HG03095 (cell line): ENCODE results near the gene TP53.
"Not testable (repeated sequence)": the region's sequence is repeated elsewhere in the genome, so short reads cannot be mapped to it uniquely, and the experiment has no call there.

ENCODE experiments used
- ATAC-seq: cut with Tn5 transposase; IDR thresholded peaks from one replicate; pipeline ENCODE4 v1.9.1; 2021; ENCODE audit warnings: moderate library complexity; ENCODE audit not compliant: unreplicated experiment

TP53 gene

DNA sequence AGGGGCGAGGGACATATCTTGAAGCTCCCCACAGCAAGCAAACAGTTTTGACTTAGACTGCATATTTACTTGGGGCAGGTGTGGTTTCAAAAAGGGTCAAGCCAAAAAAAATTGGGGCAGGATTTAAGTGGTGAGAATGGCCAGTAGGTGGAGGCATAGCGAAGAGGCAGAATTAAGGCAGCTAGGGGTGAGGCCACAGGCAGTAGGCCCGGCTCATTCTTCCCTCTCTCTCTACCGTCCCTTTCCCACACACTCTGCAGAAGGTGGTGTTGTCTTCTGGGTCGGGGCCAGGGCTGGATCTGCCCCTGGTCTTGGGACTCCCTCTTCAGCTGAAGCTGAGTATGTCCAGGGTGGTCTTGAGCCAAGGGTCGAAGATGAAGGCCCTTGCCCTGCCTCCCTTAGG lies 54.8 kb downstream of the TP53 start:
- no peak for ATAC-seq

DNA sequence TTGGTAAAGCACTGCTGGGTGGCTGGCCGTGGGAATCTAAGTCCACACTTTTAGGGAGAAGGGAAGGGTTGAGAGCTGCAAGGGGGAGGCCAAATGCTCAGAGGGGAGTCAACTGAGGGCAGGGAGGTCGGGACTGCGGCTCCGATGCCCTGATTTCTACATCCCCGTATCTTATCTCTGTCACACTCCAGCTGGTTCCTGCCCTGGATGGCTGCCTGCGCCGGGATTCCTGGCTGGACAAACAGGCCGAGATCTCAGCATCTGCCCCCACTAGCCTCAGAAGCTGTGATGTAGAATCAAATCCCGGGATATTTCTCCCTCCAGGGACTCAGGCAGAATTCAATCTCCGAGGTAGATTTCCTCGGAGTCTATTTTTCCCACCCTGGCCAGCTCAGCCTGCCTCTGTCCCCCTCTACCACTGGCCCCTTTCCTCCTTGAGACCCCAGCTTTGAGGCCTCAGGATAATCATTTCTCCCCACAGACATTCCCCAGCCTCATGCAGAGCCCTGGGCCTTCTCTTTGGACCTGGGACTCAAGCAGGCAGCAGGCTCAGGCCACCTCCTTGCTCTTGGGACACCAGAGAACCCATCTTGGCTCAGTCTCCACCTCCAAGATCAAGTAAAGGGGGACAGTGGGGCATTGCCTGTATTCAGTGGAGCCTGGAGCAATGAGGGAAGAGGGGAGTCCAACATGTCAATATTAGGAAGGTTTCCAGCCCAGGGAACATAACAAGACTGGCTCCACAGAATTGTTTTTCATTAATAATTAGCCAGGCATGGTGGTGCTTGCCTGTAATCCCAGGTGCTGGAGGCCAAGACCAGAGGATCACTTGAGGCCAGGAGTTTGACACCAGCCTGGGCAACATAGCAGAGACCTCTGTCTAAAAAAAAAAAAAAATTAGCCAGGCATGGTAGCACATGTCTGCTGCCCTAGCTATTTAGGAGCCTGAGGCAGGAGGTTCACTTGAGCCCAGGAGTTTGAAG lies 55.6 kb downstream of the TP53 start:
- no peak for ATAC-seq

DNA sequence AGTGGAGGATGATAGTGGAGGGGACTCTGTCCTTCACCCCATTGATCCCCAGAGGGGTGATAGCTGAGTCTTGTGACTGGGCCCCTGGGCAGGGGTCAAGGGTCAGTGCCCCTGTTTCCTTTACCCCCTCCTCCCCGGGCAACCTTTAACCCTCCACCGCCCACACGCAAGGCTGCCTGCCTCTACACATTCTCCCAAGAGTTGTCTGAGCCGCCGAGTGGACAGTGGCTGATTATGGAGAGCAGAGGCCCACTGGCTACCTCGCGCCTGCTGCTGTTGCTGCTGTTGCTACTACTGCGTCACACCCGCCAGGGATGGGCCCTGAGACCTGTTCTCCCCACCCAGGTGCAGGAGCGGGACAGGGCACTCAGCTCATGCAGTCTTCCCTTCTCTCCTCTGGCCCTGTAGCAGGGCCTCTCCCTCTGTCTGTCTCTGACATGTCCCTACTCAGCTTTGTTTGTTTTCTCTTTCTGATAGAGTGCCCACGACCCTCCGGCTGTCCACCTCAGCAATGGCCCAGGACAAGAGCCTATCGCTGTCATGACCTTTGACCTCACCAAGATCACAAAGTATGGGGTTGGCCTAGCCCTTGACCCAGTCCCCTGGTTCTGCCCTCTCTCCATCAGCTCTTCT lies 57.2 kb downstream of the TP53 start, which contains the start of gene SHBG:
Gene SHBG, plus strand, starts transcription at position 197 of the 633 bp plus-strand sequence. Its CDS starts 38 bp downstream, at position 235.
- no peak for ATAC-seq

DNA sequence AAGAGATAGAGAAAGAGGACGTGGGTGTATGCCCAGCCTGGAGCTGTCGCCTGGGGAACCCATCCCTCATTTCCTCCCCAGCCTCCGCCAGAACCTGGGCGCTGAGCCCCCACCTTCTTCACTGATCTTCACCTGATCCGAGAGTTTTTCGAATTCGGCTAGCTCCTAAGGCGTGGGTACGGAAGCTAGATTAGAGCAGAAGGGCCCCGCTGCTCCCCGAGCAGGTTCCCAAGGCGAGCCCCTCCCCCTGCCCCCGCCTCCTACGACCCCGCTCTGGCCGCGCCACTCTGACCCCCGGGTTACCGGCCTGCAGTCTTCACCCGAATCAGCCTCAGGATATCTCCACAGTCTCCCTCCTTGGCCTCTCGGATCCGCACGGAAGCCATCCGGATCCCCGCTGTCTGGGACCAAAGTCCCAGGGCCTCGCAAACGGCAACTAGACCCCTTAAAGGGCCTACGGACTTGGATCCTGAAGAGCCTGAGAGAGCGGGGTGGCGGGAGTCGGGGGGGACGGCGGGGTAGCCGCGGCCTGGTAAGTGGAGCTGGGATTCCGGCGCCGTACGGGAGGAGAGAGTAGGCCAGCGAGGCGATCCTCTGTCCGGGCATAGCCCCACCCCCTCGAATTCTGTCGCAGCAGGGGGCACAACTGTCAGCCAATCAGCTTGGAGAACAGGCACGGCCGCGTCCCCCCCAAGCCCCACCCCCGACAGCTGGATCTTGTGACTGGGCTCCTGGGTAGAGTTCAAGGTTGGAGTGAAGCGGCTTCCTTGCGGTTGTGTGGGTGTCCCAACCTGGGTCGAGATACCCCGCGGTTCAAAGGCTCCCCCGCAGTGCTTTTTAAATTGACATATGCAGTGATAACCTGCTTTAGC lies 59.8 kb downstream of the TP53 start, which contains the start of gene SAT2:
Gene SAT2, minus strand, starts transcription at position 572 of the 872 bp plus-strand sequence. Its CDS starts 186 bp downstream, at position 386.
- ATAC-seq = peak; percentile 62

DNA sequence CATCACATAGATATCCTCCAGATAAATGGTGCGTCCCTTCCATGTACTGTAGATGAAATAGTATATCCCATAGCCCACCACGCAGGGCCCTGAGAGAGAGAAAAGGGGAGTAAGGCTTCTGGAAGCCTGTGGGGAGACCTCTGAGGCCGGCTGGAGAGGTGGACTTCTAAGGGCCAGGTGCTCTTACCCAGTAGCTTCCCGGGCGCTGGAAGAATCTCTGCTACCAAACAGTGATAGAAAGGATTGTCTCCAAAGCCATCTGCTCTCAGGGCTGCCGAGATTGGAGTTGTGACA lies 60.4 kb downstream of the TP53 start:
- no peak for ATAC-seq

DNA sequence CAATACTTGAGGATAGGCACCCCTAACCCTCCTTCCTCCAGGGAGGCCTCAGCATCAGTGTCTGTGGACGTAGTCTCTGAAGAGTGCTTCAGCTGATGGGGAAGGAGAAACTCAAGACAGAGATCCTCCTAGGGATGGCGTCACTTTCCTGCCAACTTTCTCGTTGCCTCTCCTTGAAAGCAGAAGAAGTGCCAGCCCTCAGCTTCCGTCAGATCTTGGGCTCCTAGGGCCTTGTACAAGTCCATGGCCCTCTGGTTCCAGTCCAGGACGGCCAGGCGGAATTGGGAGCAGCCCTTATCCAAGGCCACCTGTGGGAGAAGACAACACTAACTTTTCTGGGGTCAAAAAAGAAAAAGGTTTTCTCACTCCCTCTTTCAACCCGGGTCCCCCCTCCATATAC lies 61.0 kb downstream of the TP53 start:
- ATAC-seq = no peak

DNA sequence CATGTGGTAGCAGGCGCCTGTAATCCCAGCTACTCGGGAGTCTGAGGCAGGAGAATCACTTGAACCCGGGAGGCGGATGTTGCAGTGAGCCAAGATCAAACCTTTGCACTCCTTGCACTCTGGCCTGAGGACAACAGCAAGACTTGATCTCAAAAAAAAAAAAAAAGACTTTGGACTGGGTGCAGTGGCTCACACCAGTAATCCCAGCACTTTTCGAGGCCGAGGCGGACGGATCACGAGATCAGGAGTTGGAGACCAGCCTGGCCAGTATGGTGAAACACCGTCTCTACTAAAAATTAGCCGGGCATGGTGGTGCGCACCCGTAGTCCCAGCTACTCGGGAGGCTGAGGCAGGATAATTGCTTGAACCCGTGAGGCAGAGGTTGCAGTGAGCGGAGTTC lies 61.5 kb downstream of the TP53 start:
- not testable (repeated sequence) for ATAC-seq

DNA sequence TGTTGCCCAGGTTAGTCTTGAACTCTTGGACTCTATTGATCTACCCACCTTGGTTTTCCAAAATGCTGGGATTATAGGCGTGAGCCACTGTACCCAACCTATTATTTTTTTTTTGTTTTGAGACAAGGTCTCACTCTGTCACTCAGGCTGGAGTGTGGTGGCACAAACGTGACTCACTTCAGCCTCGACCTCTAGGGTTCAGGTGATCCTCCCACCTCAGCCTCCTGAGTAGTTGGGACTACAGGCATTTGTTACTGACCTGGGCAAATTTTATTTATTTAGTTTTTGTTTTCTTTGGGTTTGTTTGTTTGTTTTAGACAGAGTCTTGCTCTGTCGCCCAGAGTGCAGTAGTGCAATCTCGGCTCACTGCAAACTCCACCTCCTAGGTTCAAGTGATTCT lies 63.6 kb downstream of the TP53 start:
- ATAC-seq = no peak

DNA sequence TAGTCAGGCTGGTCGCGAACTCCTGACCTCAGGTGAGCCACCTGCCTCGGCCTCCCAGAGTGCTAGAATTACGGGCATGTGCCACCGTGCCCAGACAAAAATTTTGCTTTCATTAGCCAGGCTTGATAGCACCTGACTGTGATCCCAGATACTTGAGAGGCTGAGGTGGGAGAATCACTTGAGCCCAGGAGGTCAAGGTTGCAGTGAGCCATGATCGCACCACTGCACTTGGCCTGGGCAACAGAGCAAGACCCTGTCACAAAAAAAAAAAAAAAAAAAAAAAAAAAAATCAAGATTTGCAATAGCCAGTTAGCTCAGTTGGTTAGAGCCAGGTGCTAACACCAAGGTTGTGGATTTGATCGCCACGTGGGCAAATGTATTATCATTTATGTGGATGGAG lies 66.5 kb downstream of the TP53 start:
- no peak for ATAC-seq

DNA sequence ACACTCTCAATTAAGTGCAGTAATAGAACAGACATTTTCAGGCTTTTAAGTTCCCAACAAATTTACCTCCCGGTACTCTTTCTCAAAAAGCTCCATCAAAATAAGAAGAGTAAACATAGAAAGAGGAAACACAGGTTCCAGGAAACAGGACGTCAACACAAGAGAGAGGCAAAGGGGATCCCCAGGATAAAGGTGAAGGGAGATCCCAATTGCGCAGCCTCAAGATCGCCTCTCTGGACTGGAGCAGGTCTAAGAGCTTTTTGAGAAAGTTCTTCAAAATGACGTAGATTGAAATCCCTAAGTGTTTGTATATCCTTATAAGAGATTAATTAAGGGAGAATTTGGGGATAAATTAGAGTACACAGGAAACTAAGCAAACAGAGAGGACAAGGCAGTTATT lies 68.7 kb downstream of the TP53 start:
- no peak for ATAC-seq
